GM19452 (cell line): Measurements from ENCODE around the gene MAPT.

Source experiments
- ATAC-seq: cut with Tn5 transposase; IDR thresholded peaks from one replicate; pipeline ENCODE4 v1.9.1; 2021; ENCODE audit not compliant: unreplicated experiment

Gene MAPT

GRCh38 chr17:45985447-45985846, 91.1 kb downstream of the MAPT start:
- no peak for ATAC-seq

DNA sequence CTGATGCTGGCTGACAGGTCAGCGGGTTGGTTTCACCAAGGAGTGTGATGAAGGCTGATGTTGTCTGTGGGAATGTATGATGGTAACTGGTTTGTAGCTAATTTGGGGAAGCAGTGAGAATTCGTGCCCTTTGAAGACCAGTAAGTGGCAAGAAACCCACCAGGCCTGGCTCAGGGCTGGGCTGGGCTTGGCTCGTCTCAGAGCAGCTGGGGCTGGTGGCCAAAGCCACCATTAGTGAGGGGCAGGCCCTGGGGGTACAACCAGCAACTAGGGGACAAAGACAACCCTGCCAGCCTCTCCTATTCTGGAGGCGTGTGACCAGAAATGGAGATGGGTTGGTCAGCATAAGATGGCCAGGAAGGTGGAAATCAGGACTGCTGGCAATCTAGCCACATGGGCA, 91.7 kb downstream of the MAPT start:
- ATAC-seq, result no peak

GRCh38 chr17:45987706-45988105, 93.4 kb downstream of the MAPT start:
- ATAC-seq, result no peak

GRCh38 chr17:45989759-45990158, 95.4 kb downstream of the MAPT start:
- ATAC-seq, result no peak

DNA sequence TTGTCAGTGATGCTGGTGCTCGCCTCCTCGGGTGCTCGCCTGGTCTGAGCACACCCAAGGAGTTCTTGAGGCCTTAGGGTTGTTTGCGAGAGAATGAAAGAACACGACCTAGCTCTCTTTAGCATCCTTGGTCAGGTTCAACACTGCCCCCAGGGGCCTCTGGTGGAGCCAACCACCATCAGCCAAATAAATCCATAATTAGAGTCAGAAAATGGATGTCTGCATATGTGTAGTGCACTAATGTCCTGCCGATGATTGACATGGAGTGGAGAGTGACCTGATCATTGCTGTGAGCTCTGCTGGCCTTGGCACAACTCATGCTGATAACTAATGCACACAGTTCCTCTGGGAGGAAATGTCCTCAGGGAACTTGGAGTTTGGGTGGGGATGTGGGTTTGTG, 96.5 kb downstream of the MAPT start:
- ATAC-seq, result no peak

DNA sequence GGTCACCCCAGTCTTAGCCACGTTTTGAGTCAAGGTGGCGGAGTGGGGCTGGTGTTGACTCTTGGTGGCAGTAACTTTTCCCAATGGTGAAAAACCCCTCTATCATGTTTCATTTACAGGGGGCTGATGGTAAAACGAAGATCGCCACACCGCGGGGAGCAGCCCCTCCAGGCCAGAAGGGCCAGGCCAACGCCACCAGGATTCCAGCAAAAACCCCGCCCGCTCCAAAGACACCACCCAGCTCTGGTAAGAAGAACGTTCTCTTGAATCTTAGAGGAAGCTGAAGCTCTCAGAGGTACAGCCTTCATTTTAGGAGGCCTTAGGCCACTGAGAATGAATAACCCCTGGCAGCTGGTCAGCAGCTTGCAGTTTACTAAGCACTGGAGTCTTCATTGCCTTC, 97.0 kb downstream of the MAPT start:
- no peak for ATAC-seq

- ATAC-seq, result no peak
These were observed 97.8 kb downstream of the MAPT start for GRCh38 chr17:45992175-45992574.

- no peak for ATAC-seq
These were observed 98.5 kb downstream of the MAPT start for GRCh38 chr17:45992904-45993303.

DNA sequence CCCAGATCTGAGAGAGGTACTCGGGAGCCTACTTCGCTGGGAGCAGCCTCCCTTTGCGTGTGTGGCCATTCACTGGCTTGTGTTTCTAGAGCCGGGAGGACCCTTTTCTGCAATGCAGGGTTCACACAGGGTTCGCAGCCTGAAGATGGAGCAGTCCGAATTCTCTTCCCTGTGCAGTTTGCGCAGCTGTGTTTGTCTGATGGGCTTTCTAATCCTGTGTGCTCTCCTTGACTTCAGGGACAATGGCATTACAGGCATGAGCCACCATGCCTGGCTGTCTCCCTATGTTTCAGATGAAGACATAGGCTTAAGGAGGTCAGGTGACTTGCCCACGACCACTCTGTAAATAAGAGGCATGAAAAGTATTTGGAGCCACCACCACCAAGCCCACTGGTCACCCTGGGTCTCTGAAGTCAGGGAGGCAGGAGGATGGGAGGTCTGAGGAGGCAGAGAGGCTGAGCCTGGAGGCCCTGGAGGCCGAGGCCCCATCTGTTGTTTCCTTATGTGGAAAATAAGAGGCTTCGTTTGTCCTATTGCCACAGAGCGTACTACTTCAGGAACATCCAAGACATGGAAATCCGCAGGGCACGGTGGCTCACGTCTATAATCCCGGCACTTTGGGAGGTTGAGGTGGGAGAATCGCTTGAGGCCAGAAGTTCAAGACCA, 99.7 kb downstream of the MAPT start:
- no peak for ATAC-seq

GRCh38 chr17:45994987-45995386, 100.6 kb downstream of the MAPT start:
- ATAC-seq, result no peak

DNA sequence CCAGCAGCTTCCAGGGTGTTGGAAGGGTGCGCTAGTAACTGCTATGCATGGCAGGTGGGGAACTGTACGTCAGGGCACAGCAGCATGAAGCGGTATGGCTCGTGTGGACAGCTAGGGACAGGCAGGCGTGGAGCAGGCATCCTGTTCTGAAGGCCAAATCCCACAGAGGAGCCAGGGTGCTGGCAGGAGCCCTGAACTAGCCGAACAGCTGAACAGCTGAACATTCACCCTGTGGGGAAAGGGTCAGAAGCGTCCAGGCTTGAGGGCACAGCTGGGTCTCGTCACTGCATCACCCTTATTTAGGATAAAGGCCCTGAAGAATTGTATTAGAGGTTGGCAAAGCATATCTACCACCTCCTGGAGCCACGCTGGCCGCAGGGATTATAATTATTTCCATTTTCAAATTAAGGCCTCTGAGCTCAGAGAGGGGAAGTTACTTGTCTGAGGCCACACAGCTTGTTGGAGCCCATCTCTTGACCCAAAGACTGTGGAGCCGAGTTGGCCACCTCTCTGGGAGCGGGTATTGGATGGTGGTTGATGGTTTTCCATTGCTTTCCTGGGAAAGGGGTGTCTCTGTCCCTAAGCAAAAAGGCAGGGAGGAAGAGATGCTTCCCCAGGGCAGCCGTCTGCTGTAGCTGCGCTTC, 101.4 kb downstream of the MAPT start:
- ATAC-seq, result no peak

GRCh38 chr17:45996282-45996937, 102.1 kb downstream of the MAPT start:
- ATAC-seq, result no peak

- no peak for ATAC-seq
These were observed 102.8 kb downstream of the MAPT start for GRCh38 chr17:45997166-45997565.

DNA sequence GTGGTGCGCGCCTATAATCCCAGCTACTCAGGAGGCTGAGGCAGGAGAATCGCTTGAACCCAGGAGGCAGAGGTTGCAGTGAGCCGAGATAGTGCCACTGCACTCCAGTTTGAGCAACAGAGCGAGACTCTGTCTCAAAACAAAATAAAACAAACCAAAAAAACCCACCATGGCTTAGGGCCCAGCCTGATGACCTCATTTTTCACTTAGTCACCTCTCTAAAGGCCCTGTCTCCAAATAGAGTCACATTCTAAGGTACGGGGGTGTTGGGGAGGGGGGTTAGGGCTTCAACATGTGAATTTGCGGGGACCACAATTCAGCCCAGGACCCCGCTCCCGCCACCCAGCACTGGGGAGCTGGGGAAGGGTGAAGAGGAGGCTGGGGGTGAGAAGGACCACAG, 103.3 kb downstream of the MAPT start:
- no peak for ATAC-seq

DNA sequence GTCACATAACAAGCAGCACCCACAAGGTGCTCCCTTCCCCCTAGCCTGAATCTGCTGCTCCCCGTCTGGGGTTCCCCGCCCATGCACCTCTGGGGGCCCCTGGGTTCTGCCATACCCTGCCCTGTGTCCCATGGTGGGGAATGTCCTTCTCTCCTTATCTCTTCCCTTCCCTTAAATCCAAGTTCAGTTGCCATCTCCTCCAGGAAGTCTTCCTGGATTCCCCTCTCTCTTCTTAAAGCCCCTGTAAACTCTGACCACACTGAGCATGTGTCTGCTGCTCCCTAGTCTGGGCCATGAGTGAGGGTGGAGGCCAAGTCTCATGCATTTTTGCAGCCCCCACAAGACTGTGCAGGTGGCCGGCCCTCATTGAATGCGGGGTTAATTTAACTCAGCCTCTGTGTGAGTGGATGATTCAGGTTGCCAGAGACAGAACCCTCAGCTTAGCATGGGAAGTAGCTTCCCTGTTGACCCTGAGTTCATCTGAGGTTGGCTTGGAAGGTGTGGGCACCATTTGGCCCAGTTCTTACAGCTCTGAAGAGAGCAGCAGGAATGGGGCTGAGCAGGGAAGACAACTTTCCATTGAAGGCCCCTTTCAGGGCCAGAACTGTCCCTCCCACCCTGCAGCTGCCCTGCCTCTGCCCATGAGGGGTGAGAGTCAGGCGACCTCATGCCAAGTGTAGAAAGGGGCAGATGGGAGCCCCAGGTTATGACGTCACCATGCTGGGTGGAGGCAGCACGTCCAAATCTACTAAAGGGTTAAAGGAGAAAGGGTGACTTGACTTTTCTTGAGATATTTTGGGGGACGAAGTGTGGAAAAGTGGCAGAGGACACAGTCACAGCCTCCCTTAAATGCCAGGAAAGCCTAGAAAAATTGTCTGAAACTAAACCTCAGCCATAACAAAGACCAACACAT, 104.9 kb downstream of the MAPT start, which contains the start of gene STH:
Gene STH, plus strand, starts transcription at position 264 of the 913 bp plus-strand sequence. Its CDS starts 30 bp downstream, at position 294.
- ATAC-seq, result no peak

GRCh38 chr17:45999900-46000290, 105.5 kb downstream of the MAPT start:
- no peak for ATAC-seq

- no peak for ATAC-seq
These were observed 105.9 kb downstream of the MAPT start for GRCh38 chr17:46000292-46000691.

- ATAC-seq, result no peak
These were observed 106.4 kb downstream of the MAPT start for GRCh38 chr17:46000757-46001156.

DNA sequence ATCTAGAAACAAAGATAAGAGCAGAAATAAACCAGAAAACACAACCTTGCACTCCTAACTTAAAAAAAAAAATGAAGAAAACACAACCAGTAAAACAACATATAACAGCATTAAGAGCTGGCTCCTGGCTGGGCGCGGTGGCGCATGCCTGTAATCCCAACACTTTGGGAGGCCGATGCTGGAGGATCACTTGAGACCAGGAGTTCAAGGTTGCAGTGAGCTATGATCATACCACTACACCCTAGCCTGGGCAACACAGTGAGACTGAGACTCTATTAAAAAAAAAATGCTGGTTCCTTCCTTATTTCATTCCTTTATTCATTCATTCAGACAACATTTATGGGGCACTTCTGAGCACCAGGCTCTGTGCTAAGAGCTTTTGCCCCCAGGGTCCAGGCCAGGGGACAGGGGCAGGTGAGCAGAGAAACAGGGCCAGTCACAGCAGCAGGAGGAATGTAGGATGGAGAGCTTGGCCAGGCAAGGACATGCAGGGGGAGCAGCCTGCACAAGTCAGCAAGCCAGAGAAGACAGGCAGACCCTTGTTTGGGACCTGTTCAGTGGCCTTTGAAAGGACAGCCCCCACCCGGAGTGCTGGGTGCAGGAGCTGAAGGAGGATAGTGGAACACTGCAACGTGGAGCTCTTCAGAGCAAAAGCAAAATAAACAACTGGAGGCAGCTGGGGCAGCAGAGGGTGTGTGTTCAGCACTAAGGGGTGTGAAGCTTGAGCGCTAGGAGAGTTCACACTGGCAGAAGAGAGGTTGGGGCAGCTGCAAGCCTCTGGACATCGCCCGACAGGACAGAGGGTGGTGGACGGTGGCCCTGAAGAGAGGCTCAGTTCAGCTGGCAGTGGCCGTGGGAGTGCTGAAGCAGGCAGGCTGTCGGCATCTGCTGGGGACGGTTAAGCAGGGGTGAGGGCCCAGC, 107.3 kb downstream of the MAPT start:
- ATAC-seq, result no peak

GRCh38 chr17:46002311-46002972, 108.1 kb downstream of the MAPT start:
- no peak for ATAC-seq
